ENCODE results near the gene RBFOX2. TPM values are rescaled to one million over a fixed set of nuclear protein-coding genes. Genes with fewer than 3 reads are reported as not detected.

The RBFOX2 gene
- total and polyA plus RNA-seq, 2 donors (not counting 1 experiment from before 2014, with no cell fraction given): not detected

- Histone ChIP-seq H3K27ac (ENCODE audit: low read length in 2 of 2) (no peak overlapping the region), H3K9me3 (ENCODE audit: control extremely low read depth in 1 of 3, control insufficient read depth in 2 of 3, insufficient read depth in 1 of 3, low read length in 2 of 3) (peaks cover 0 to 1% (median 0%) of the 10 kb centered on the region in 3 donors), H3K4me1 (ENCODE audit: control insufficient read depth in 2 of 2, insufficient read depth in 2 of 2, low read length in 2 of 2) (peaks cover 14 to 17% of the 10 kb centered on the region in 2 donors), H3K4me2 (replicated peaks; ENCODE audit: low read depth, low read length, poor library complexity, severe bottlenecking) (no peak overlapping the region), H3K4me3 (ENCODE audit: control extremely low read depth in 1 of 5, extremely low read depth in 1 of 5, insufficient read depth in 1 of 5, low read depth in 2 of 5, low read length in 4 of 5) (no peak overlapping the region), H3K36me3 (replicated peaks in 1 of 2; ENCODE audit: control extremely low read depth in 1 of 2, control insufficient read depth in 1 of 2, extremely low read depth in 1 of 2, insufficient read depth in 2 of 2, low read length in 1 of 2) (no peaks in the 10 kb centered on the region), H2AFZ (ENCODE audit: insufficient read depth, low read depth, low read length, poor library complexity, severe bottlenecking) (no peak overlapping the region), H3K9ac (ENCODE audit: low read length) (no peak overlapping the region), H4K20me1 (ENCODE audit: control insufficient read depth, insufficient read depth, low read length, poor library complexity, severe bottlenecking) (no peaks in the 10 kb centered on the region), H3K79me2 (ENCODE audit: control insufficient read depth, insufficient read depth, low read length) (no peaks in the 10 kb centered on the region), H3K27me3 (replicated peaks in 1 of 4; ENCODE audit: control extremely low read depth in 1 of 4, control insufficient read depth in 3 of 4, insufficient read depth in 4 of 4, low read length in 3 of 4) (peaks cover 4 to 64% (median 49%) of the 10 kb centered on the region in 4 experiments)
- DNase-seq: no peak
- WGBS (ENCODE audit: insufficient coverage): no CpG with 5 or more reads among the region's 2 CpGs
- Mint-ChIP-seq H3K4me1 (peaks cover 26% of the 10 kb centered on the region), H3K27me3 (peaks cover 82% of the 10 kb centered on the region), H3K4me3 (no peak overlapping the region), H3K27ac (no peak overlapping the region), H3K9me3 (ENCODE audit: insufficient read depth) (no peaks in the 10 kb centered on the region)
- POLR2A ChIA-PET: no interaction called here
- TF ChIP-seq CTCF (IDR thresholded peaks at IDR 0.05) (no peak), EZH2 (IDR thresholded peaks at IDR 0.05; ENCODE audit: borderline replicate concordance, insufficient read depth, low read depth, low read length, poor library complexity, severe bottlenecking) (no peak)
- intact Hi-C loops (cut with micrococcal nuclease): no loop called here
- CTCF ChIA-PET: no interaction called here
- no peak for ATAC-seq (ENCODE audit: low read depth)
Measured at GRCh38 chr22:35754761-35755160, 273.9 kb downstream of the RBFOX2 start.

GRCh38 chr22:35752863-35753189, 275.8 kb downstream of the RBFOX2 start:
- Histone ChIP-seq H3K27me3 (replicated peaks in 1 of 4; ENCODE audit: control extremely low read depth in 1 of 4, control insufficient read depth in 3 of 4, insufficient read depth in 4 of 4, low read length in 3 of 4) (peaks cover 6 to 65% (median 52%) of the 10 kb centered on the region in 4 experiments), H4K20me1 (ENCODE audit: control insufficient read depth, insufficient read depth, low read length, poor library complexity, severe bottlenecking) (no peaks in the 10 kb centered on the region), H3K9ac (ENCODE audit: low read length) (no peak overlapping the region), H3K36me3 (replicated peaks in 1 of 2; ENCODE audit: control extremely low read depth in 1 of 2, control insufficient read depth in 1 of 2, extremely low read depth in 1 of 2, insufficient read depth in 2 of 2, low read length in 1 of 2) (no peaks in the 10 kb centered on the region), H3K9me3 (ENCODE audit: control extremely low read depth in 1 of 3, control insufficient read depth in 2 of 3, insufficient read depth in 1 of 3, low read length in 2 of 3) (no peaks in the 10 kb centered on the region), H3K27ac (ENCODE audit: low read length in 2 of 2) (no peak overlapping the region), H3K79me2 (ENCODE audit: control insufficient read depth, insufficient read depth, low read length) (no peaks in the 10 kb centered on the region), H3K4me1 (ENCODE audit: control insufficient read depth in 2 of 2, insufficient read depth in 2 of 2, low read length in 2 of 2) (peaks cover 17 to 24% of the 10 kb centered on the region in 2 donors), H3K4me3 (ENCODE audit: control extremely low read depth in 1 of 5, extremely low read depth in 1 of 5, insufficient read depth in 1 of 5, low read depth in 2 of 5, low read length in 4 of 5) (no peak overlapping the region), H3K4me2 (replicated peaks; ENCODE audit: low read depth, low read length, poor library complexity, severe bottlenecking) (peak overlapping the region; percentile 25), H2AFZ (ENCODE audit: insufficient read depth, low read depth, low read length, poor library complexity, severe bottlenecking) (no peak overlapping the region)
- ChIA-PET CTCF (no interaction called here), POLR2A (no interaction called here)
- TF ChIP-seq EZH2 (IDR thresholded peaks at IDR 0.05; ENCODE audit: borderline replicate concordance, insufficient read depth, low read depth, low read length, poor library complexity, severe bottlenecking) (no peak), CTCF (IDR thresholded peaks at IDR 0.05) (no peak)
- peaks cover 35% of the 10 kb centered on the region for H3K4me1 Mint-ChIP-seq
- H3K27me3 Mint-ChIP-seq: peaks cover 78% of the 10 kb centered on the region
- no peaks in the 10 kb centered on the region for H3K9me3 Mint-ChIP-seq (ENCODE audit: insufficient read depth)
- ATAC-seq (ENCODE audit: low read depth) (no peak), DNase-seq (no peak)
- no peak overlapping the region for H3K27ac Mint-ChIP-seq
- H3K4me3 Mint-ChIP-seq: no peak overlapping the region
- WGBS (ENCODE audit: insufficient coverage): no CpG with 5 or more reads among the region's 3 CpGs
- intact Hi-C loops (cut with micrococcal nuclease): no loop called here

All from B cell (primary cell).